ENCODE results near the gene B3GALT5. TPM values are rescaled to one million over a fixed set of nuclear protein-coding genes. Genes with fewer than 3 reads are reported as not detected.

The B3GALT5 gene
- total RNA-seq, 1 donor from 2014 or later: 8.7 TPM

GRCh38 chr21:39645331-39645730 is 32.6 kb downstream of the B3GALT5 start:
- DNase-seq (ENCODE audit: low read depth): no peak

- DNase-seq (ENCODE audit: low read depth): peak; percentile 85
Observed at GRCh38 chr21:39647476-39647875, 34.7 kb downstream of the B3GALT5 start.

- DNase-seq (ENCODE audit: low read depth): no peak
Observed at GRCh38 chr21:39648879-39649278, 36.1 kb downstream of the B3GALT5 start.

- DNase-seq (ENCODE audit: low read depth): no peak
Observed at GRCh38 chr21:39649526-39649925, 36.8 kb downstream of the B3GALT5 start.

- DNase-seq (ENCODE audit: low read depth): no peak
Observed at GRCh38 chr21:39650306-39650705, 37.6 kb downstream of the B3GALT5 start.

- no peak for DNase-seq (ENCODE audit: low read depth)
Observed at GRCh38 chr21:39650801-39651200, 38.1 kb downstream of the B3GALT5 start.

GRCh38 chr21:39651206-39651605 is 38.5 kb downstream of the B3GALT5 start:
- no peak for DNase-seq (ENCODE audit: low read depth)

- DNase-seq (ENCODE audit: low read depth): no peak
Observed at GRCh38 chr21:39654951-39655350, 42.2 kb downstream of the B3GALT5 start.

GRCh38 chr21:39655589-39655988 is 42.8 kb downstream of the B3GALT5 start:
- DNase-seq (ENCODE audit: low read depth): no peak

GRCh38 chr21:39656209-39656608 is 43.5 kb downstream of the B3GALT5 start:
- no peak for DNase-seq (ENCODE audit: low read depth)

GRCh38 chr21:39657091-39657689 is 44.5 kb downstream of the B3GALT5 start:
- DNase-seq (ENCODE audit: low read depth): peak; percentile 89

- peak; percentile 32 for DNase-seq (ENCODE audit: low read depth)
Observed at GRCh38 chr21:39658066-39658465, 45.3 kb downstream of the B3GALT5 start.

GRCh38 chr21:39659070-39659815 is 46.5 kb downstream of the B3GALT5 start:
- DNase-seq (ENCODE audit: low read depth): no peak

- peak; percentile 76 for DNase-seq (ENCODE audit: low read depth)
Observed at GRCh38 chr21:39660191-39660980, 47.6 kb downstream of the B3GALT5 start.

- DNase-seq (ENCODE audit: low read depth): no peak
Observed at GRCh38 chr21:39661121-39661520, 48.4 kb downstream of the B3GALT5 start.

GRCh38 chr21:39661740-39662139 is 49.0 kb downstream of the B3GALT5 start:
- no peak for DNase-seq (ENCODE audit: low read depth)

- DNase-seq (ENCODE audit: low read depth): no peak
Observed at GRCh38 chr21:39662411-39662953, 49.7 kb downstream of the B3GALT5 start.

GRCh38 chr21:39663066-39663465 is 50.3 kb downstream of the B3GALT5 start:
- DNase-seq (ENCODE audit: low read depth): no peak

GRCh38 chr21:39663742-39664492 is 51.2 kb downstream of the B3GALT5 start:
- no peak for DNase-seq (ENCODE audit: low read depth)

- DNase-seq (ENCODE audit: low read depth): no peak
Observed at GRCh38 chr21:39664586-39664985, 51.8 kb downstream of the B3GALT5 start.

GRCh38 chr21:39666026-39666425 is 53.3 kb downstream of the B3GALT5 start:
- DNase-seq (ENCODE audit: low read depth): no peak

Data from renal cortical epithelial cell (primary cell).